Keratinocyte (primary cell): ENCODE data around the gene AQP6. TPM values are rescaled to one million over a fixed set of nuclear protein-coding genes. Genes with fewer than 3 reads are reported as not detected.

Experiments
- DNase-seq: peaks from one replicate; pipeline ENCODE4 v3.0.0-alpha.2; 2011; ENCODE audit warnings: low read depth, missing footprints, low spot score
- FAIRE-seq: peaks from 2 replicates; lab custom pipeline; 2011; peaks lifted over from hg19 to GRCh38; lab: Jason Lieb, UNC
- H2AFZ ChIP-seq: 2 replicates; pipeline ENCODE4 v1.6.0; 2012; ENCODE audit warnings: low read length, control low read depth, inconsistent platforms; ENCODE audit not compliant: control insufficient read depth
- H3K27ac ChIP-seq: 2 replicates; pipeline ENCODE4 v1.5.1; 2011; ENCODE audit warnings: low read length; ENCODE audit not compliant: control insufficient read depth, insufficient read depth
- H3K27me3 ChIP-seq: 3 replicates; pipeline ENCODE4 v1.6.0; 2011; ENCODE audit warnings: low read length; ENCODE audit not compliant: control insufficient read depth, insufficient read depth; ENCODE audit errors: extremely low read depth
- H3K36me3 ChIP-seq, 2 experiments: 2 replicates in 1 of 2; 3 replicates in 1 of 2; pipeline ENCODE4 v1.5.1; 2011; ENCODE audit warnings: low read length in 2 of 2, mild to moderate bottlenecking in 1 of 2; ENCODE audit not compliant: control insufficient read depth in 2 of 2, insufficient read depth in 2 of 2; ENCODE audit errors: extremely low read depth in 1 of 2
- H3K4me1 ChIP-seq: 3 replicates; pipeline ENCODE4 v1.5.1; 2011; ENCODE audit warnings: low read length; ENCODE audit not compliant: control insufficient read depth, insufficient read depth; ENCODE audit errors: extremely low read depth
- H3K4me2 ChIP-seq: 3 replicates; pipeline ENCODE4 v1.6.0; 2011; ENCODE audit warnings: low read depth, low read length; ENCODE audit not compliant: control insufficient read depth, insufficient read depth; ENCODE audit errors: extremely low read depth
- H3K4me3 ChIP-seq, 3 experiments: fragments of 200-600 bp in 1 of 3; sonication (generic) in 1 of 3; 2 replicates in 2 of 3; 3 replicates in 1 of 3; pipeline ENCODE4 v1.5.1; 2011 to 2016; ENCODE audit warnings: low read length in 3 of 3, mild to moderate bottlenecking in 3 of 3, control low read depth in 2 of 3, inconsistent platforms in 1 of 3, low read depth in 1 of 3, mixed read lengths in 1 of 3, mixed run types in 1 of 3, moderate library complexity in 1 of 3; ENCODE audit not compliant: control insufficient read depth in 2 of 3, insufficient read depth in 2 of 3; ENCODE audit errors: extremely low read depth in 1 of 3
- H3K79me2 ChIP-seq: 2 replicates; pipeline ENCODE4 v1.6.0; 2012; ENCODE audit warnings: low read length; ENCODE audit not compliant: control insufficient read depth, insufficient read depth
- H3K9ac ChIP-seq: 3 replicates; pipeline ENCODE4 v1.6.0; 2011; ENCODE audit warnings: low read length; ENCODE audit not compliant: control insufficient read depth, insufficient read depth; ENCODE audit errors: extremely low read depth
- H3K9me1 ChIP-seq: 3 replicates; pipeline ENCODE4 v1.6.0; 2011; ENCODE audit warnings: low read length; ENCODE audit not compliant: control insufficient read depth, insufficient read depth; ENCODE audit errors: extremely low read depth
- H3K9me3 ChIP-seq: 2 replicates; pipeline ENCODE4 v1.5.1; 2012; ENCODE audit warnings: low read depth, low read length; ENCODE audit not compliant: control insufficient read depth
- H4K20me1 ChIP-seq: 3 replicates; pipeline ENCODE4 v1.6.0; 2011; ENCODE audit warnings: low read length; ENCODE audit not compliant: control insufficient read depth, insufficient read depth; ENCODE audit errors: extremely low read depth
- EZH2 ChIP-seq: IDR thresholded peaks from one replicate; pipeline ENCODE4 v1.6.1; 2012; ENCODE audit warnings: inconsistent platforms, mild to moderate bottlenecking, low read length, moderate library complexity
- dilution Hi-C: fragments of 300-500 bp; cut with MboI; formaldehyde crosslinking; loops from one replicate; pipeline ENCODE4 v1.7.0; 2020; ENCODE audit warnings: low sequenced_read_pairs; ENCODE audit not compliant: extremely low pct_ligation_motif_present
- polyA plus RNA-seq, 5 experiments: library from polyadenylated mRNA; depleted of rRNA in 3 of 5; stranded (reverse) in 3 of 5; stranded (forward) in 1 of 5; unstranded in 1 of 5; fragments of >200 nt; gene quantifications; 1 replicate in 1 of 5; 2 replicates in 3 of 5; 3 replicates in 1 of 5; pipeline versions ENCODE4 v1.2.1 to v1.2.3, GENCODE V29; 2011 to 2012; ENCODE audit warnings: missing spikeins in 2 of 5, low read depth in 1 of 5, low replicate concordance in 1 of 5
- TF ChIP-seq, protein P1 (sequence below), 3 experiments: IDR thresholded peaks in 1 of 3; conservative IDR thresholded peaks in 1 of 3; optimal IDR thresholded peaks in 1 of 3; 2 replicates in 2 of 3; 3 replicates in 1 of 3; pipeline versions ENCODE3 to v1.5.1; 2011; ENCODE audit warnings: low read length in 3 of 3, mild to moderate bottlenecking in 3 of 3, moderate library complexity in 2 of 3, control low read depth in 1 of 3, inconsistent platforms in 1 of 3; ENCODE audit not compliant: insufficient read depth in 2 of 3; ENCODE audit errors: extremely low read depth in 1 of 3

Gene AQP6
- polyA plus RNA-seq, 1 donor (not counting 4 experiments of a cell fraction or from before 2014, with no cell fraction given): 0.45 TPM

DNA sequence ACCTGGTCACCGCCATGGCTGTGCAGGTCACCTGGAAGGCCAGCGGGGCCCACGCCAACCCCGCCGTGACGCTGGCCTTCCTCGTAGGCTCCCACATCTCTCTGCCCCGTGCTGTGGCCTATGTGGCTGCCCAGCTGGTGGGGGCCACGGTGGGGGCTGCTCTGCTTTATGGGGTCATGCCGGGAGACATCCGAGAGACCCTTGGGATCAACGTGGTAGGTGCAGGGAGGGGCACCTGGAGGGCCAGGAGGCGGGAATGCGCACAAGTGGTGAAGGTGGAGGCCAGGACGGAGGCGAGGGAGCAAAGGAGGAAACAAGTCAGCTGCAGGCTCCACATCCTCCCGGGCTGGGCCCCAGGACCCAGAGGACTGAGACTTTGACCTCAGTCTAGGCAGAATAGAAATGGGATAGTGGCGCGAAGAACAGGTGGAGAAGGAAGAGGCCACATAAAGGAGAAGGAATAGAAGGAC, 649 bp downstream of the AQP6 start:
- H3K9me1 ChIP-seq: no peaks in the 10 kb centered on the region
- H3K4me2 ChIP-seq: no peak overlapping the region
- H3K4me3 ChIP-seq: no peak overlapping the region
- FAIRE-seq (no peak), DNase-seq (no peak)
- H3K9me3 ChIP-seq: no peaks in the 10 kb centered on the region
- H3K27me3 ChIP-seq: no peaks in the 10 kb centered on the region
- no peak overlapping the region for H3K27ac ChIP-seq
- H2AFZ ChIP-seq: no peak overlapping the region
- no peaks in the 10 kb centered on the region for H4K20me1 ChIP-seq
- no peaks in the 10 kb centered on the region for H3K36me3 ChIP-seq
- H3K4me1 ChIP-seq: peaks cover 12% of the 10 kb centered on the region
- no peak overlapping the region for H3K9ac ChIP-seq
- no peaks in the 10 kb centered on the region for H3K79me2 ChIP-seq
- dilution Hi-C loops: no loop called here
- TF ChIP-seq, protein P1, sequence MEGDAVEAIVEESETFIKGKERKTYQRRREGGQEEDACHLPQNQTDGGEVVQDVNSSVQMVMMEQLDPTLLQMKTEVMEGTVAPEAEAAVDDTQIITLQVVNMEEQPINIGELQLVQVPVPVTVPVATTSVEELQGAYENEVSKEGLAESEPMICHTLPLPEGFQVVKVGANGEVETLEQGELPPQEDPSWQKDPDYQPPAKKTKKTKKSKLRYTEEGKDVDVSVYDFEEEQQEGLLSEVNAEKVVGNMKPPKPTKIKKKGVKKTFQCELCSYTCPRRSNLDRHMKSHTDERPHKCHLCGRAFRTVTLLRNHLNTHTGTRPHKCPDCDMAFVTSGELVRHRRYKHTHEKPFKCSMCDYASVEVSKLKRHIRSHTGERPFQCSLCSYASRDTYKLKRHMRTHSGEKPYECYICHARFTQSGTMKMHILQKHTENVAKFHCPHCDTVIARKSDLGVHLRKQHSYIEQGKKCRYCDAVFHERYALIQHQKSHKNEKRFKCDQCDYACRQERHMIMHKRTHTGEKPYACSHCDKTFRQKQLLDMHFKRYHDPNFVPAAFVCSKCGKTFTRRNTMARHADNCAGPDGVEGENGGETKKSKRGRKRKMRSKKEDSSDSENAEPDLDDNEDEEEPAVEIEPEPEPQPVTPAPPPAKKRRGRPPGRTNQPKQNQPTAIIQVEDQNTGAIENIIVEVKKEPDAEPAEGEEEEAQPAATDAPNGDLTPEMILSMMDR (optimal IDR thresholded peaks at IDR 0.05 in 1 of 3, IDR thresholded peaks at IDR 0.05 in 1 of 3, conservative IDR thresholded peaks at IDR 0.05 in 1 of 3; ENCODE audit: extremely low read depth in 1 of 3, insufficient read depth in 2 of 3, low read length in 3 of 3): no peak
- no peak for TF ChIP-seq EZH2

DNA sequence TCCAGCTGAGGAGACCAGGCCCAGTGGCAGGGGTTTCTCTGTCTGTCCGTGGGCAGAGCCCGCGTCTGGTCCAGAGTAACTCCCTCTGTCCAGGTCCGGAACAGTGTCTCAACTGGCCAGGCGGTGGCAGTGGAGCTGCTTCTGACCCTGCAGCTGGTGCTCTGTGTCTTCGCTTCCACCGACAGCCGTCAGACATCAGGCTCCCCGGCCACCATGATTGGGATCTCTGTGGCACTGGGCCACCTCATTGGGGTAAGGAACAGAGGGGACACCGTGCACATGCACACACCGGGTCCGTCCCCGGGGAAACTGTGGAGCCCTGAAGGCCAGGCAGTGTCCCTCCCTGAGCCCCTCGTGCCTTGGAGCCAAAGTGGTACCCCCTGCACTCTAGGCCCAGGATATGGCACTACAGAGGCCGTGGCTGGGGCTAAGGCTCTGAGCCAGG, 1.5 kb downstream of the AQP6 start:
- H3K4me3 ChIP-seq: no peak overlapping the region
- H3K27ac ChIP-seq: no peak overlapping the region
- no peaks in the 10 kb centered on the region for H3K36me3 ChIP-seq
- no peak overlapping the region for H3K4me2 ChIP-seq
- no peaks in the 10 kb centered on the region for H3K9me3 ChIP-seq
- H3K4me1 ChIP-seq: peaks cover 12% of the 10 kb centered on the region
- H4K20me1 ChIP-seq: no peaks in the 10 kb centered on the region
- dilution Hi-C loops: no loop called here
- no peaks in the 10 kb centered on the region for H3K9me1 ChIP-seq
- FAIRE-seq (no peak), DNase-seq (no peak)
- H3K79me2 ChIP-seq: no peaks in the 10 kb centered on the region
- H2AFZ ChIP-seq: no peak overlapping the region
- no peaks in the 10 kb centered on the region for H3K27me3 ChIP-seq
- TF ChIP-seq, protein P1 (optimal IDR thresholded peaks at IDR 0.05 in 1 of 3, IDR thresholded peaks at IDR 0.05 in 1 of 3, conservative IDR thresholded peaks at IDR 0.05 in 1 of 3; ENCODE audit: extremely low read depth in 1 of 3, insufficient read depth in 2 of 3, low read length in 3 of 3): peak in 1 of 3 experiments; percentile 15
- TF ChIP-seq EZH2: no peak
- H3K9ac ChIP-seq: no peak overlapping the region
